ENCODE results near the gene CUL1.

DNA sequence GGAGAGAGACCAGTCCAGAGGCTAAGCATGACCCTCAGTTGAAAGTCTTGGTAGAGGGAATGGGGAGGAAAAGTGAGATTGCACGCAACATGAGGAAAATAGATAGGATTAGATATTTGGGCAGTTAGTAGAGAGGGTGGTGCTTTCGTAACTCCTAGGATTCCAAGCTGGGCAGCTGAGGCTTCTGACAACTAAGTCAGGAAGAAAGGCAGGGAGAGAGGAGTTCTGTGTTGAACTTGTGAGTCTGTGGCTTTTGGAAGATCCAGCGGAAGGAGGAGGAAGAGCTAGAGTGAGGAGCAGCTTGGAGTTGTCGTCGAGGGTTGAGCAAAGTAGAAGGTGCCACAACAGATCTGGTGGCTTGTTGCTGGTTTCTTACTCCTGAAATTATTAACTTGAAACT, 21.8 kb downstream of the CUL1 start:
- TF ChIP-seq, protein P1, sequence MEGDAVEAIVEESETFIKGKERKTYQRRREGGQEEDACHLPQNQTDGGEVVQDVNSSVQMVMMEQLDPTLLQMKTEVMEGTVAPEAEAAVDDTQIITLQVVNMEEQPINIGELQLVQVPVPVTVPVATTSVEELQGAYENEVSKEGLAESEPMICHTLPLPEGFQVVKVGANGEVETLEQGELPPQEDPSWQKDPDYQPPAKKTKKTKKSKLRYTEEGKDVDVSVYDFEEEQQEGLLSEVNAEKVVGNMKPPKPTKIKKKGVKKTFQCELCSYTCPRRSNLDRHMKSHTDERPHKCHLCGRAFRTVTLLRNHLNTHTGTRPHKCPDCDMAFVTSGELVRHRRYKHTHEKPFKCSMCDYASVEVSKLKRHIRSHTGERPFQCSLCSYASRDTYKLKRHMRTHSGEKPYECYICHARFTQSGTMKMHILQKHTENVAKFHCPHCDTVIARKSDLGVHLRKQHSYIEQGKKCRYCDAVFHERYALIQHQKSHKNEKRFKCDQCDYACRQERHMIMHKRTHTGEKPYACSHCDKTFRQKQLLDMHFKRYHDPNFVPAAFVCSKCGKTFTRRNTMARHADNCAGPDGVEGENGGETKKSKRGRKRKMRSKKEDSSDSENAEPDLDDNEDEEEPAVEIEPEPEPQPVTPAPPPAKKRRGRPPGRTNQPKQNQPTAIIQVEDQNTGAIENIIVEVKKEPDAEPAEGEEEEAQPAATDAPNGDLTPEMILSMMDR (IDR thresholded peaks at IDR 0.05) = no peak
- TF ChIP-seq POLR2A (IDR thresholded peaks at IDR 0.05) = no peak
